ENCODE results near the gene PRCP.
"Not testable (repeated sequence)": the region's sequence is repeated elsewhere in the genome, so short reads cannot be mapped to it uniquely, and the experiment has no call there.

PRCP gene

GRCh38 chr11:82867495-82868082 is 32.6 kb downstream of the PRCP start:
- peak; percentile 83 for DNase-seq

GRCh38 chr11:82865841-82866240 is 34.4 kb downstream of the PRCP start:
- no peak for DNase-seq

GRCh38 chr11:82864268-82864667 is 36.0 kb downstream of the PRCP start:
- peak; percentile 9 for DNase-seq

GRCh38 chr11:82863209-82863608 is 37.0 kb downstream of the PRCP start:
- DNase-seq = no peak

- no peak for DNase-seq
These were observed 37.9 kb downstream of the PRCP start for GRCh38 chr11:82862379-82862778.

GRCh38 chr11:82859750-82860149 is 40.5 kb downstream of the PRCP start:
- DNase-seq = no peak

- no peak for DNase-seq
These were observed 41.6 kb downstream of the PRCP start for GRCh38 chr11:82858556-82859091.

GRCh38 chr11:82858133-82858532 is 42.1 kb downstream of the PRCP start:
- DNase-seq = no peak

- no peak for DNase-seq
These were observed 43.1 kb downstream of the PRCP start for GRCh38 chr11:82857145-82857544.

GRCh38 chr11:82855616-82856015 is 44.6 kb downstream of the PRCP start:
- DNase-seq = no peak

- not testable (repeated sequence) for DNase-seq
These were observed 45.3 kb downstream of the PRCP start for GRCh38 chr11:82854916-82855315.

GRCh38 chr11:82854242-82854641 is 46.0 kb downstream of the PRCP start:
- DNase-seq = no peak

GRCh38 chr11:82848829-82849228 is 51.4 kb downstream of the PRCP start:
- DNase-seq = no peak

GRCh38 chr11:82845356-82846353 is 54.6 kb downstream of the PRCP start:
- DNase-seq = no peak

- DNase-seq = no peak
These were observed 57.0 kb downstream of the PRCP start for GRCh38 chr11:82843057-82843795.

GRCh38 chr11:82842019-82842418 is 58.2 kb downstream of the PRCP start:
- no peak for DNase-seq

- DNase-seq = no peak
These were observed 62.6 kb downstream of the PRCP start for GRCh38 chr11:82837650-82838049.

GRCh38 chr11:82832983-82833382 is 67.2 kb downstream of the PRCP start:
- DNase-seq = no peak

GRCh38 chr11:82831364-82831763 is 68.9 kb downstream of the PRCP start:
- no peak for DNase-seq

- no peak for DNase-seq
These were observed 69.5 kb downstream of the PRCP start for GRCh38 chr11:82830746-82831145.

GRCh38 chr11:82829101-82829500 is 71.1 kb downstream of the PRCP start:
- DNase-seq = no peak

GRCh38 chr11:82828472-82828871 is 71.8 kb downstream of the PRCP start:
- no peak for DNase-seq

- no peak for DNase-seq
These were observed 73.7 kb downstream of the PRCP start for GRCh38 chr11:82826526-82826925.
